HEK293T (cell line): Measurements from ENCODE around the gene PCMTD2.

Experiments used
- ELF4 ChIP-seq: fragments of 450-650 bp; IDR thresholded peaks from 2 replicates; pipeline ENCODE4 v1.6.1; 2017; ENCODE audit warnings: antibody characterized with exemption
- SP1 ChIP-seq: fragments of 450-650 bp; IDR thresholded peaks from 2 replicates; pipeline ENCODE4 v1.6.1; 2017

- TF ChIP-seq SP1 (no peak), ELF4 (no peak)
Measured at GRCh38 chr20:64225171-64225595, 30.4 kb upstream of the PCMTD2 start.
